IMR-90 (cell line): Measurements from ENCODE around the gene FCRL6. TPM values are rescaled to one million over a fixed set of nuclear protein-coding genes. Genes with fewer than 3 reads are reported as not detected.

Experiments
- ATAC-seq: fragments of 200-7000 bp; cut with Tn5 transposase; 2 replicates; pipeline ENCODE4 v1.9.1; 2020; ENCODE audit warnings: low read depth, mild to moderate bottlenecking, moderate library complexity
- Bru-seq: library from RNA; stranded (reverse); fragments of 400-500 nt; gene quantifications from one replicate; lab custom pipeline; 2021; lab: Mats Ljungman, UMichigan
- BruChase-seq, 2 experiments: library from RNA; stranded (reverse); fragments of 400-500 nt; gene quantifications; one replicate each; lab custom pipeline; 2021; lab: Mats Ljungman, UMichigan
- BruUV-seq: library from RNA; stranded (reverse); fragments of 400-500 nt; replicated peaks from 2 replicates; lab custom pipeline; 2021; lab: Mats Ljungman, UMichigan
- CTCF ChIA-PET: fragments of 300-600 bp; formaldehyde crosslinking; extraction: SDS; loops from one replicate; lab custom pipeline; 2021; ENCODE audit warnings: antibody characterized with exemption; lab: Yijun Ruan, JAX
- POLR2A ChIA-PET: fragments of 300-600 bp; sonication (Branson Sonifier 250); formaldehyde crosslinking; loops from one replicate; lab custom pipeline; 2022; ENCODE audit warnings: antibody characterized with exemption; ENCODE audit not compliant: unreplicated experiment; lab: Charles Lee
- DNase-seq: peaks from one replicate; pipeline ENCODE4 v3.0.0; 2013
- H2AFZ ChIP-seq: replicated peaks from 2 replicates; pipeline ENCODE3; 2013; ENCODE audit warnings: low read length, mild to moderate bottlenecking; ENCODE audit not compliant: poor library complexity
- H2AK5ac ChIP-seq: 2 replicates; pipeline ENCODE4 v1.6.1; 2013; ENCODE audit warnings: low read depth, low read length, inconsistent platforms
- H2AK9ac ChIP-seq: replicated peaks from 2 replicates; pipeline ENCODE3; 2013; ENCODE audit warnings: mild to moderate bottlenecking, low read depth, low read length, moderate library complexity; ENCODE audit not compliant: poor library complexity
- H2BK120ac ChIP-seq: 2 replicates; pipeline ENCODE4 v1.6.1; 2013; ENCODE audit warnings: low read depth, low read length, inconsistent platforms
- H2BK15ac ChIP-seq: 3 replicates; pipeline ENCODE4 v1.6.1; 2013; ENCODE audit warnings: low read depth, low read length, inconsistent platforms
- H2BK20ac ChIP-seq: 2 replicates; pipeline ENCODE4 v1.6.1; 2013; ENCODE audit warnings: low read depth, mild to moderate bottlenecking, inconsistent platforms, low read length, moderate library complexity
- H2BK5ac ChIP-seq: 2 replicates; pipeline ENCODE4 v1.6.1; 2013; ENCODE audit warnings: mild to moderate bottlenecking, low read depth, low read length, inconsistent platforms; ENCODE audit not compliant: poor library complexity, severe bottlenecking
- H3K14ac ChIP-seq: replicated peaks from 2 replicates; pipeline ENCODE4 v1.6.1; 2013; ENCODE audit warnings: low read depth, low read length, inconsistent platforms
- H3K18ac ChIP-seq: 2 replicates; pipeline ENCODE4 v1.6.1; 2013; ENCODE audit warnings: low read depth, low read length, control low read depth
- H3K23ac ChIP-seq: 2 replicates; pipeline ENCODE4 v1.6.1; 2013; ENCODE audit warnings: low read depth, low read length, inconsistent platforms
- H3K27ac ChIP-seq: 2 replicates; pipeline ENCODE4 v1.5.1; 2013; ENCODE audit warnings: mild to moderate bottlenecking, control low read depth, low read length; ENCODE audit not compliant: insufficient read depth
- H3K27me3 ChIP-seq: 2 replicates; pipeline ENCODE4 v1.6.1; 2013; ENCODE audit warnings: low read length; ENCODE audit not compliant: control insufficient read depth, insufficient read depth
- H3K36me3 ChIP-seq: 2 replicates; pipeline ENCODE4 v1.6.1; 2013; ENCODE audit warnings: low read length, mixed read lengths; ENCODE audit not compliant: control insufficient read depth, insufficient read depth
- H3K4ac ChIP-seq: 2 replicates; pipeline ENCODE4 v1.6.1; 2013; ENCODE audit warnings: low read depth, low read length, inconsistent platforms
- H3K4me1 ChIP-seq: 2 replicates; pipeline ENCODE4 v1.6.1; 2013; ENCODE audit warnings: low read length, mixed read lengths; ENCODE audit not compliant: control insufficient read depth, insufficient read depth
- H3K4me2 ChIP-seq: 2 replicates; pipeline ENCODE4 v1.6.1; 2013; ENCODE audit warnings: low read depth, mild to moderate bottlenecking, control low read depth, low read length, moderate library complexity
- H3K4me3 ChIP-seq: 2 replicates; pipeline ENCODE4 v1.5.1; 2013; ENCODE audit warnings: low read depth, mild to moderate bottlenecking, control low read depth, low read length, moderate library complexity; ENCODE audit not compliant: insufficient read depth
- H3K56ac ChIP-seq: 2 replicates; pipeline ENCODE4 v1.6.1; 2013; ENCODE audit warnings: low read length, inconsistent platforms; ENCODE audit not compliant: insufficient read depth; ENCODE audit errors: extremely low read depth
- H3K79me1 ChIP-seq, 2 experiments: 2 replicates each; pipeline ENCODE4 v1.6.1; 2013; ENCODE audit warnings: low read length in 2 of 2, inconsistent platforms in 1 of 2, low read depth in 1 of 2
- H3K9ac ChIP-seq: 2 replicates; pipeline ENCODE4 v1.6.1; 2013; ENCODE audit warnings: low read depth, low read length, control low read depth
- H3K9me1 ChIP-seq: 2 replicates; pipeline ENCODE4 v1.6.1; 2013; ENCODE audit warnings: low read length, inconsistent platforms; ENCODE audit not compliant: insufficient read depth
- H3K9me3 ChIP-seq: 2 replicates; pipeline ENCODE4 v1.6.1; 2013; ENCODE audit warnings: low read length; ENCODE audit not compliant: control insufficient read depth, insufficient read depth
- H4K20me1 ChIP-seq: 2 replicates; pipeline ENCODE4 v1.6.1; 2013; ENCODE audit warnings: low read length, inconsistent platforms; ENCODE audit not compliant: insufficient read depth
- H4K5ac ChIP-seq: 2 replicates; pipeline ENCODE4 v1.6.1; 2013; ENCODE audit warnings: mild to moderate bottlenecking, low read depth, low read length, control low read depth
- H4K8ac ChIP-seq, 2 experiments: 2 replicates each; pipeline ENCODE4 v1.6.1; 2013; ENCODE audit warnings: low read depth in 2 of 2, low read length in 2 of 2, control low read depth in 1 of 2, inconsistent platforms in 1 of 2
- H4K91ac ChIP-seq: 2 replicates; pipeline ENCODE4 v1.6.1; 2013; ENCODE audit warnings: low read depth, low read length, inconsistent platforms; ENCODE audit not compliant: insufficient read depth
- BHLHE40 ChIP-seq: fragments of 150-350 bp; IDR thresholded peaks from 2 replicates; pipeline ENCODE4 v1.6.1; 2016; ENCODE audit warnings: mild to moderate bottlenecking, low read depth, low read length
- CEBPB ChIP-seq: IDR thresholded peaks from 2 replicates; pipeline ENCODE4 v1.6.1; 2012; ENCODE audit warnings: low read depth, low read length, improper control_type of control experiment
- CHD1 ChIP-seq: IDR thresholded peaks from 2 replicates; pipeline ENCODE4 v1.6.1; 2012; ENCODE audit warnings: low read depth, low read length, improper control_type of control experiment
- ELK1 ChIP-seq: fragments of 150-350 bp; IDR thresholded peaks from 2 replicates; pipeline ENCODE4 v1.6.1; 2016; ENCODE audit warnings: low read depth, mild to moderate bottlenecking, low read length, moderate library complexity, borderline replicate concordance
- MAFK ChIP-seq: IDR thresholded peaks from 2 replicates; pipeline ENCODE4 v1.6.1; 2012; ENCODE audit warnings: low read depth, low read length, improper control_type of control experiment
- MAZ ChIP-seq: IDR thresholded peaks from 2 replicates; pipeline ENCODE4 v1.6.1; 2012; ENCODE audit warnings: low read depth, mild to moderate bottlenecking, low read length, improper control_type of control experiment, moderate library complexity, borderline replicate concordance
- MXI1 ChIP-seq: IDR thresholded peaks from 2 replicates; pipeline ENCODE4 v1.6.1; 2012; ENCODE audit warnings: low read depth, mild to moderate bottlenecking, low read length, moderate library complexity, borderline replicate concordance
- NFE2L2 ChIP-seq: fragments of 150-350 bp; IDR thresholded peaks from 2 replicates; pipeline ENCODE4 v1.6.1; 2016; ENCODE audit warnings: low read depth, mild to moderate bottlenecking, low read length
- POLR2A ChIP-seq: IDR thresholded peaks from 2 replicates; pipeline ENCODE4 v1.6.1; 2012; ENCODE audit warnings: mild to moderate bottlenecking, low read depth, low read length
- RCOR1 ChIP-seq: IDR thresholded peaks from 2 replicates; pipeline ENCODE4 v1.6.1; 2012; ENCODE audit warnings: mild to moderate bottlenecking, low read length, improper control_type of control experiment; ENCODE audit not compliant: insufficient replicate concordance
- RFX5 ChIP-seq: IDR thresholded peaks from 2 replicates; pipeline ENCODE4 v1.8.0; 2012; ENCODE audit warnings: low read depth, mild to moderate bottlenecking, low read length, moderate library complexity
- SMC3 ChIP-seq: fragments of 150-350 bp; IDR thresholded peaks from 2 replicates; pipeline ENCODE4 v1.6.1; 2016; ENCODE audit warnings: low read depth, mild to moderate bottlenecking, antibody characterized with exemption, low read length, moderate library complexity
- WGBS, 2 experiments: methylation state at CpG; one replicate each; pipeline versions ENCODE4 v1.1.5 to v1.1.7; 2013; ENCODE audit warnings: missing lambda C conversion rate in 2 of 2; ENCODE audit not compliant: insufficient read length in 1 of 2; ENCODE audit errors: extremely low coverage in 2 of 2; 5-methylcytosine and 5-hydroxymethylcytosine counted together
- dilution Hi-C: fragments of 300-500 bp; cut with HindIII; formaldehyde crosslinking; loops from one replicate; pipeline ENCODE4 v1.14.3; 2018; ENCODE audit warnings: low sequenced_read_pairs; ENCODE audit not compliant: unreplicated experiment
- in situ Hi-C: fragments of 300-500 bp; cut with MboI; formaldehyde crosslinking; loops from 3 replicates; pipeline ENCODE4 v1.14.3; 2019; ENCODE audit warnings: low sequenced_read_pairs, inconsistent platforms, mixed read lengths
- intact Hi-C: fragments of 100-400 bp; cut with micrococcal nuclease; formaldehyde crosslinking; loops from 2 replicates; pipeline ENCODE4 v1.10.0; 2022
- long read RNA-seq: library from polyadenylated mRNA; unstranded; transcript quantifications from one replicate; pipeline ENCODE4 v2.0.0, GENCODE V29; 2021; ENCODE audit not compliant: unreplicated experiment
- polyA plus RNA-seq, 3 experiments: library from polyadenylated mRNA; depleted of rRNA; stranded (reverse); fragments of >200 nt; gene quantifications; 2 replicates each; pipeline ENCODE4 v1.2.3, GENCODE V29; 2012; ENCODE audit warnings: low replicate concordance in 1 of 3
- total RNA-seq: library from RNA; depleted of rRNA; stranded (reverse); fragments of >200 nt; gene quantifications from 2 replicates; pipeline ENCODE4 v1.2.3, GENCODE V29; 2012; rRNA removed
- TF ChIP-seq, protein P1 (sequence below): fragments of 150-350 bp; IDR thresholded peaks from 2 replicates; pipeline ENCODE4 v1.6.1; 2017; ENCODE audit warnings: mild to moderate bottlenecking, antibody characterized with exemption, low read length, low read depth

Gene FCRL6, protein sequence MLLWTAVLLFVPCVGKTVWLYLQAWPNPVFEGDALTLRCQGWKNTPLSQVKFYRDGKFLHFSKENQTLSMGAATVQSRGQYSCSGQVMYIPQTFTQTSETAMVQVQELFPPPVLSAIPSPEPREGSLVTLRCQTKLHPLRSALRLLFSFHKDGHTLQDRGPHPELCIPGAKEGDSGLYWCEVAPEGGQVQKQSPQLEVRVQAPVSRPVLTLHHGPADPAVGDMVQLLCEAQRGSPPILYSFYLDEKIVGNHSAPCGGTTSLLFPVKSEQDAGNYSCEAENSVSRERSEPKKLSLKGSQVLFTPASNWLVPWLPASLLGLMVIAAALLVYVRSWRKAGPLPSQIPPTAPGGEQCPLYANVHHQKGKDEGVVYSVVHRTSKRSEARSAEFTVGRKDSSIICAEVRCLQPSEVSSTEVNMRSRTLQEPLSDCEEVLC
- not detected in 2 replicates for total RNA-seq
- polyA plus RNA-seq (2012; rRNA removed) = not detected in 2 replicates
- polyA plus RNA-seq (2012; cell fraction: cytosol; rRNA removed) = not detected in 2 replicates
- polyA plus RNA-seq (2012; cell fraction: nucleus; rRNA removed; ENCODE audit: low replicate concordance) = 0.05 TPM in 1 of 2 replicates, not detected in the other
- Bru-seq, nascent RNA = not detected
- not detected for BruChase-seq, experiment 1, labeled RNA remaining after a 6-hour chase
- BruChase-seq, experiment 2, labeled RNA remaining after a 2-hour chase = not detected
- long read RNA-seq = 0 reads

DNA sequence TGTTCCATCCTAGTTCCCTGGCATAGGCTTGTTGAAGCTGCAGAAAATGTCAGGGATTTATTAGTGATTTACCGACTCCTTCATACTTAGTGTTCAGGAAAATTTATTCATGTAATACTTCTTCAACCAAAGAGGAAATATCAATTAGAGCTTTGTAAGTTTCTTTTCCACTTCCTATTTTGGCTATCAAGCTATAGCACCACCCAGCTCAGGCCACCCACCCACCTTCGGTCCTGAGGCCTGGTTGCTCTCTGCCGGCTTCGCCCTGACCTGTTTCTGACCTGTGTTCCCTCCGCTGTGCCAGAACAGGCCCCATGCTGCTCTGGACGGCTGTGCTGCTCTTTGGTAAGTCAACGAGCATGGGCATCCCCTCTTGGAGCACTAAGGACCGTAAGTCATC is at the start of gene FCRL6:
Gene FCRL6 (plus strand): TSS at position 250 of the 400 bp plus-strand sequence. CDS start 65 bp downstream, at position 315.
- no peak within 1 kb of the TSS for H4K91ac ChIP-seq
- no peak for ATAC-seq
- H4K20me1 ChIP-seq = no peaks in the 10 kb centered on the region
- in situ Hi-C loops (no loop called here), intact Hi-C loops (no loop called here), dilution Hi-C loops (no loop called here)
- H2BK20ac ChIP-seq = no peak within 1 kb of the TSS
- no peak within 1 kb of the TSS for H2AFZ ChIP-seq
- no peak within 1 kb of the TSS for H2AK9ac ChIP-seq
- ChIA-PET CTCF (interaction anchor here (0.9 to 1.4 kb wide), 3 partner anchors 12 to 204 kb away, joined by 3 to 4 read pairs (median 3); no protein-coding TSS in a partner anchor), POLR2A (no interaction called here)
- H3K27me3 ChIP-seq = peaks cover 22% of the 10 kb centered on the region
- H2BK5ac ChIP-seq = no peak within 1 kb of the TSS
- WGBS, 2 experiments = 78% methylated on average over 4 of the region's 8 CpGs; no CpG with 5 or more reads in 1 of the 2 experiments
- no peak within 1 kb of the TSS for H4K8ac ChIP-seq
- no peak within 1 kb of the TSS for H3K27ac ChIP-seq
- no peaks in the 10 kb centered on the region for H3K9me3 ChIP-seq
- no peaks in the 10 kb centered on the region for H3K79me1 ChIP-seq
- H4K5ac ChIP-seq = no peak within 1 kb of the TSS
- H3K36me3 ChIP-seq = no peaks in the 10 kb centered on the region
- no peak within 1 kb of the TSS for H3K14ac ChIP-seq
- H3K4me3 ChIP-seq = no peak within 1 kb of the TSS
- DNase-seq = no peak
- no peak within 1 kb of the TSS for H3K56ac ChIP-seq
- no peak within 1 kb of the TSS for H3K4ac ChIP-seq
- H2BK120ac ChIP-seq = no peak within 1 kb of the TSS
- H3K9ac ChIP-seq = no peak within 1 kb of the TSS
- no peak within 1 kb of the TSS for H3K4me2 ChIP-seq
- no peak within 1 kb of the TSS for H2AK5ac ChIP-seq
- no peak within 1 kb of the TSS for H3K23ac ChIP-seq
- H3K9me1 ChIP-seq = no peaks in the 10 kb centered on the region; the same call in 1 of the 2 replicates
- no peak within 1 kb of the TSS for H3K18ac ChIP-seq
- no peak within 1 kb of the TSS for H2BK15ac ChIP-seq
- BruUV-seq = no TSS peak
- no peaks in the 10 kb centered on the region for H3K4me1 ChIP-seq
- no peak for TF ChIP-seq MAZ
- TF ChIP-seq BHLHE40 = no peak
- no peak for TF ChIP-seq SMC3
- no peak for TF ChIP-seq RFX5
- no peak for TF ChIP-seq RCOR1
- TF ChIP-seq MAFK = no peak
- TF ChIP-seq MXI1 = no peak
- no peak for TF ChIP-seq CEBPB
- no peak for TF ChIP-seq NFE2L2
- TF ChIP-seq, protein P1, sequence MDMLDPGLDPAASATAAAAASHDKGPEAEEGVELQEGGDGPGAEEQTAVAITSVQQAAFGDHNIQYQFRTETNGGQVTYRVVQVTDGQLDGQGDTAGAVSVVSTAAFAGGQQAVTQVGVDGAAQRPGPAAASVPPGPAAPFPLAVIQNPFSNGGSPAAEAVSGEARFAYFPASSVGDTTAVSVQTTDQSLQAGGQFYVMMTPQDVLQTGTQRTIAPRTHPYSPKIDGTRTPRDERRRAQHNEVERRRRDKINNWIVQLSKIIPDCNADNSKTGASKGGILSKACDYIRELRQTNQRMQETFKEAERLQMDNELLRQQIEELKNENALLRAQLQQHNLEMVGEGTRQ = no peak
- no peak for TF ChIP-seq CHD1
- no peak for TF ChIP-seq POLR2A
- TF ChIP-seq ELK1 = no peak
